Mesothelial cell of epicardium (in vitro differentiated cells): ENCODE measurements around the gene PLXNB2. TPM values are rescaled to one million over a fixed set of nuclear protein-coding genes. Genes with fewer than 3 reads are reported as not detected.

Experiments used
- DNase-seq, 2 experiments: peaks; one replicate each; pipeline ENCODE4 v3.0.0; 2021; ENCODE audit warnings: low spot score in 2 of 2; ENCODE audit not compliant: unreplicated experiment in 2 of 2
- H3K27ac Mint-ChIP-seq: 2 replicates; pipeline ENCODE4 v1.8.0; 2021; ENCODE audit warnings: mixed read lengths
- H3K27me3 Mint-ChIP-seq: 2 replicates; pipeline ENCODE4 v1.8.0; 2021; ENCODE audit warnings: low read depth, mixed read lengths
- H3K36me3 Mint-ChIP-seq: 2 replicates; pipeline ENCODE4 v1.8.0; 2021; ENCODE audit warnings: mixed read lengths
- H3K4me1 Mint-ChIP-seq: 2 replicates; pipeline ENCODE4 v1.8.0; 2021; ENCODE audit warnings: mixed read lengths
- H3K4me3 Mint-ChIP-seq: 2 replicates; pipeline ENCODE4 v1.8.0; 2021; ENCODE audit warnings: mild to moderate bottlenecking, moderate library complexity, mixed read lengths
- H3K9me3 Mint-ChIP-seq: 2 replicates; pipeline ENCODE4 v1.8.0; 2021; ENCODE audit warnings: mixed read lengths
- total RNA-seq: library from RNA; stranded (reverse); gene quantifications from 3 replicates; pipeline ENCODE4 v1.2.1, GENCODE V29; 2021
- TF ChIP-seq, protein P1 (sequence below): fragments of 200-600 bp; sonication (generic); IDR thresholded peaks from one replicate; pipeline ENCODE4 v1.5.0; 2021; ENCODE audit warnings: antibody characterized with exemption; ENCODE audit not compliant: unreplicated experiment

Gene PLXNB2
- total RNA-seq, 1 donor from 2014 or later: 467 TPM

DNA sequence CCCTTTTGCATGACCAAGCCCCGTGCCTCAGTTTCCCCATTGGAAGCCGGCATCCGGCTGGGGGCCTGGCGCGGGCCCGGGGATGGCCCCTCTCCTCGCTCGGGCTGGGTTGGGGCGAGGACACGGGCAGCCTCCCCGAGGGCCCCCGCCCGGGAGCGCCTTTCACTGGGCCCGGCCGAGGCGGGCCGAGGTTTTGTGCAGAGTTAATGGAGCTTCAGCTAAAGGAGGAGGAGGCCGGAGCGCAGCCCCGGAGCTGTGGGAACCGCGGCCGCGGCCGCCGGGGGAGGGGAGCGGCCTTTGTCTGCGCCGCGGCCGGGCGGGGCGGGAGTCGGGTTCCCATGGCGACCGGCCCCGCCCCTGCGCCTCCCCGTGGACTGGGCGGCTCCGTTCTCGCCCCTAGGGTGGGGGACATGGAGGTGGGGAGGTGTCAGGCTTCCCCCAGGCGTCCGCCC, 35.9 kb downstream of the PLXNB2 start:
- TF ChIP-seq, protein P1, sequence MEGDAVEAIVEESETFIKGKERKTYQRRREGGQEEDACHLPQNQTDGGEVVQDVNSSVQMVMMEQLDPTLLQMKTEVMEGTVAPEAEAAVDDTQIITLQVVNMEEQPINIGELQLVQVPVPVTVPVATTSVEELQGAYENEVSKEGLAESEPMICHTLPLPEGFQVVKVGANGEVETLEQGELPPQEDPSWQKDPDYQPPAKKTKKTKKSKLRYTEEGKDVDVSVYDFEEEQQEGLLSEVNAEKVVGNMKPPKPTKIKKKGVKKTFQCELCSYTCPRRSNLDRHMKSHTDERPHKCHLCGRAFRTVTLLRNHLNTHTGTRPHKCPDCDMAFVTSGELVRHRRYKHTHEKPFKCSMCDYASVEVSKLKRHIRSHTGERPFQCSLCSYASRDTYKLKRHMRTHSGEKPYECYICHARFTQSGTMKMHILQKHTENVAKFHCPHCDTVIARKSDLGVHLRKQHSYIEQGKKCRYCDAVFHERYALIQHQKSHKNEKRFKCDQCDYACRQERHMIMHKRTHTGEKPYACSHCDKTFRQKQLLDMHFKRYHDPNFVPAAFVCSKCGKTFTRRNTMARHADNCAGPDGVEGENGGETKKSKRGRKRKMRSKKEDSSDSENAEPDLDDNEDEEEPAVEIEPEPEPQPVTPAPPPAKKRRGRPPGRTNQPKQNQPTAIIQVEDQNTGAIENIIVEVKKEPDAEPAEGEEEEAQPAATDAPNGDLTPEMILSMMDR: no peak
- Mint-ChIP-seq H3K27ac (no peak overlapping the region), H3K9me3 (no peaks in the 10 kb centered on the region), H3K27me3 (peaks cover 18% of the 10 kb centered on the region), H3K4me3 (peak overlapping the region; percentile 49), H3K4me1 (peaks cover 24% of the 10 kb centered on the region), H3K36me3 (peaks cover 12% of the 10 kb centered on the region)
- DNase-seq: peak in 1 of 2 experiments; percentile 51

DNA sequence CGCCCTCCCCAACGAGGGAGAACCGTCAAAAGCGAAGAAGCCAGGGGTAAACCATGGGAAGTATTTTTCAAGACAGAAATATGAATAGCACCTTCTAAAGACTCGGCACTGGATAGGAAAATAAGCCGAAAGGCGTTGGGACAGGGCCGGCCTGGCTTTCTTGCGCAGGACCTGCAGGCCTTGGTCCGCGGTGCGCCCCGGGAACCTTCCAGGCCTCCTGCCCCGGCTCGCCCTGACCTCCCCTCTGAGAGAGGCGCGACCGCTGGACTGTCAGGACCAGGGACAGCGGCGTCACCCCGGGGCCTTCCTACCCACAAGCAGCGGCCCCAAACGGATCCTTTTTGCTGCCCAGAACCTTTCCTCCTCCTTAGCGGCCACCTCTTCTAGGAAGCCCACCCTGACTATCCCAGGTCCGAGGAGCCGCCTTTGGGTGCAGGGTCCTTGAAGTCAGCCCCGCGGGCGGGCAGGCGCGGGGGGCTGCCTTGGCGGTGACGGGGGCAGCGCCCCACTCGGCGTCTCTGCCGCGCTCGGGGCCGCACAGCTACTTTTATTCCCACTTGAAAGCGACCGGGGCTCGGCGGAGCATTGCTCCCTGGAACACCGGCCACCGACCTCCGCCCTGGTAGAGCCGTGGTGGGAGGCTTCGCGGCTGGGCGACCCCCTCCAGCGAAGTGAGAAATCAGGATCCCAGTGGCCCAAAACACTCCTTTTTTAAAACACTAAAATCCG, 36.6 kb downstream of the PLXNB2 start:
- TF ChIP-seq, protein P1: no peak
- Mint-ChIP-seq H3K9me3 (no peaks in the 10 kb centered on the region), H3K4me3 (peak overlapping the region; percentile 52), H3K36me3 (peaks cover 12% of the 10 kb centered on the region), H3K4me1 (peaks cover 24% of the 10 kb centered on the region), H3K27me3 (peaks cover 25% of the 10 kb centered on the region), H3K27ac (no peak overlapping the region)
- peak; percentile 58 to 79 for DNase-seq

- no peaks in the 10 kb centered on the region for H3K9me3 Mint-ChIP-seq
- H3K27ac Mint-ChIP-seq: no peak within 1 kb of the TSS
- H3K4me1 Mint-ChIP-seq: peaks cover 24% of the 10 kb centered on the region
- peak within 1 kb of the TSS; percentile 64 for H3K4me3 Mint-ChIP-seq
- peaks cover 10% of the 10 kb centered on the region for H3K36me3 Mint-ChIP-seq
- H3K27me3 Mint-ChIP-seq: peaks cover 25% of the 10 kb centered on the region
- TF ChIP-seq, protein P1: no peak
- no peak for DNase-seq
Observed at GRCh38 chr22:50269970-50270665, 37.3 kb downstream of the PLXNB2 start, which contains the start of gene MAPK11. TSS of gene MAPK11 (minus strand) at chr22:50270380. CDS start at chr22:50270292, 88 bp downstream.

GRCh38 chr22:50269573-50269969, 37.9 kb downstream of the PLXNB2 start:
- no peak overlapping the region for H3K27ac Mint-ChIP-seq
- DNase-seq: no peak
- peaks cover 7% of the 10 kb centered on the region for H3K36me3 Mint-ChIP-seq
- no peaks in the 10 kb centered on the region for H3K9me3 Mint-ChIP-seq
- H3K27me3 Mint-ChIP-seq: peaks cover 25% of the 10 kb centered on the region
- TF ChIP-seq, protein P1: no peak
- H3K4me1 Mint-ChIP-seq: peaks cover 21% of the 10 kb centered on the region
- H3K4me3 Mint-ChIP-seq: peak overlapping the region; percentile 64

GRCh38 chr22:50268655-50269113, 38.8 kb downstream of the PLXNB2 start:
- Mint-ChIP-seq H3K4me1 (peaks cover 19% of the 10 kb centered on the region), H3K27me3 (peaks cover 25% of the 10 kb centered on the region), H3K36me3 (peaks cover under 1% of the 10 kb centered on the region), H3K4me3 (peak overlapping the region; percentile 64), H3K9me3 (no peaks in the 10 kb centered on the region), H3K27ac (no peak overlapping the region)
- DNase-seq: no peak
- TF ChIP-seq, protein P1: no peak
